Measurements from ENCODE around the gene NFATC1. TPM values are rescaled to one million over a fixed set of nuclear protein-coding genes. Genes with fewer than 3 reads are reported as not detected.
A peak's percentile ranks its signal among the peaks of the same experiment; 100 is the strongest.

NFATC1 gene
- total RNA-seq, 1 donor from 2014 or later = 0.53 TPM

- no peaks in the 10 kb centered on the region for H3K36me3 ChIP-seq (ENCODE audit: control insufficient read depth, insufficient read depth, low read length)
- H3K27me3 ChIP-seq (ENCODE audit: control insufficient read depth, insufficient read depth, low read length) = no peaks in the 10 kb centered on the region
- TF ChIP-seq CTCF (IDR thresholded peaks at IDR 0.05; ENCODE audit: insufficient read depth, low read length, severe bottlenecking) = no peak
- no peak overlapping the region for H3K4me3 ChIP-seq (ENCODE audit: low read depth, low read length)
- FAIRE-seq = no peak
- DNase-seq (ENCODE audit: low read depth) = peak; percentile 72
Observed at GRCh38 chr18:79484661-79485621, 89.2 kb downstream of the NFATC1 start.

GRCh38 chr18:79485788-79486355 is 90.1 kb downstream of the NFATC1 start:
- TF ChIP-seq CTCF (IDR thresholded peaks at IDR 0.05; ENCODE audit: insufficient read depth, low read length, severe bottlenecking) = no peak
- H3K4me3 ChIP-seq (ENCODE audit: low read depth, low read length) = no peak overlapping the region
- no peaks in the 10 kb centered on the region for H3K27me3 ChIP-seq (ENCODE audit: control insufficient read depth, insufficient read depth, low read length)
- DNase-seq (ENCODE audit: low read depth) (no peak), FAIRE-seq (no peak)
- no peaks in the 10 kb centered on the region for H3K36me3 ChIP-seq (ENCODE audit: control insufficient read depth, insufficient read depth, low read length)

- no peak for DNase-seq (ENCODE audit: low read depth)
- Histone ChIP-seq H3K36me3 (ENCODE audit: control insufficient read depth, insufficient read depth, low read length) (no peaks in the 10 kb centered on the region), H3K4me3 (ENCODE audit: low read depth, low read length) (no peak overlapping the region), H3K27me3 (ENCODE audit: control insufficient read depth, insufficient read depth, low read length) (no peaks in the 10 kb centered on the region)
- FAIRE-seq = no peak
- TF ChIP-seq CTCF (IDR thresholded peaks at IDR 0.05; ENCODE audit: insufficient read depth, low read length, severe bottlenecking) = no peak
Observed at GRCh38 chr18:79486356-79487182, 90.8 kb downstream of the NFATC1 start.

GRCh38 chr18:79487183-79487800 is 91.6 kb downstream of the NFATC1 start:
- TF ChIP-seq CTCF (IDR thresholded peaks at IDR 0.05; ENCODE audit: insufficient read depth, low read length, severe bottlenecking) = no peak
- Histone ChIP-seq H3K4me3 (ENCODE audit: low read depth, low read length) (no peak overlapping the region), H3K36me3 (ENCODE audit: control insufficient read depth, insufficient read depth, low read length) (no peaks in the 10 kb centered on the region), H3K27me3 (ENCODE audit: control insufficient read depth, insufficient read depth, low read length) (no peaks in the 10 kb centered on the region)
- no peak for FAIRE-seq
- DNase-seq (ENCODE audit: low read depth) = no peak

GRCh38 chr18:79487801-79488201 is 92.1 kb downstream of the NFATC1 start:
- FAIRE-seq (no peak), DNase-seq (ENCODE audit: low read depth) (no peak)
- no peak for TF ChIP-seq CTCF (IDR thresholded peaks at IDR 0.05; ENCODE audit: insufficient read depth, low read length, severe bottlenecking)

More at GRCh38 chr18:79487801-79488201, 92.1 kb downstream of the NFATC1 start:
- H3K4me3 ChIP-seq (ENCODE audit: low read depth, low read length) = no peak overlapping the region
- no peaks in the 10 kb centered on the region for H3K36me3 ChIP-seq (ENCODE audit: control insufficient read depth, insufficient read depth, low read length)
- H3K27me3 ChIP-seq (ENCODE audit: control insufficient read depth, insufficient read depth, low read length) = no peaks in the 10 kb centered on the region
